LNCaP clone FGC (cell line): Measurements from ENCODE around the gene ZFR2.
"Not testable (repeated sequence)": the region's sequence is repeated elsewhere in the genome, so short reads cannot be mapped to it uniquely, and the experiment has no call there.

Source experiments
- DNase-seq: peaks from one replicate; pipeline ENCODE4 v3.0.0-alpha.2; 2011; ENCODE audit warnings: low read depth
- H3K4me3 ChIP-seq: 2 replicates; pipeline ENCODE4 v1.5.1; 2011; ENCODE audit warnings: mild to moderate bottlenecking, low read depth, low read length, control low read depth
- CTCF ChIP-seq: IDR thresholded peaks from 2 replicates; pipeline ENCODE4 v1.5.1; 2012; ENCODE audit warnings: mild to moderate bottlenecking; ENCODE audit not compliant: control insufficient read depth, insufficient read depth; ENCODE audit errors: extremely low read depth

ZFR2 gene

GRCh38 chr19:3893509-3894179, 24.8 kb upstream of the ZFR2 start:
- DNase-seq = no peak
- no peak for TF ChIP-seq CTCF

GRCh38 chr19:3890591-3890990, 21.8 kb upstream of the ZFR2 start:
- no peak for TF ChIP-seq CTCF
- no peak overlapping the region for H3K4me3 ChIP-seq
- no peak for DNase-seq

More at GRCh38 chr19:3893509-3894179, 24.8 kb upstream of the ZFR2 start:
- no peak overlapping the region for H3K4me3 ChIP-seq

- DNase-seq = no peak
- TF ChIP-seq CTCF = no peak
- H3K4me3 ChIP-seq = no peak overlapping the region
Measured at GRCh38 chr19:3882041-3882384, 13.2 kb upstream of the ZFR2 start.

GRCh38 chr19:3881272-3882040, 12.6 kb upstream of the ZFR2 start:
- DNase-seq = no peak
- TF ChIP-seq CTCF = no peak
- H3K4me3 ChIP-seq = no peak overlapping the region

- no peak for TF ChIP-seq CTCF
- no peak for DNase-seq
- no peak within 1 kb of the TSS for H3K4me3 ChIP-seq
Measured at GRCh38 chr19:3880471-3881271, 11.8 kb upstream of the ZFR2 start, which contains the start of gene ATCAY. Gene ATCAY (plus strand): TSS chr19:3880685. CDS start chr19:3885768, 5,083 bp downstream.

- DNase-seq = no peak
- TF ChIP-seq CTCF = no peak
Measured at GRCh38 chr19:3879656-3880055, 10.8 kb upstream of the ZFR2 start.

GRCh38 chr19:3874695-3875094, 5.9 kb upstream of the ZFR2 start:
- DNase-seq, H3K4me3 ChIP-seq: not testable (repeated sequence)

More at GRCh38 chr19:3879656-3880055, 10.8 kb upstream of the ZFR2 start:
- H3K4me3 ChIP-seq = no peak overlapping the region
